GM10266 (cell line): ENCODE measurements around the gene SLC7A7.
"Not testable (repeated sequence)": the region's sequence is repeated elsewhere in the genome, so short reads cannot be mapped to it uniquely, and the experiment has no call there.

Experiments
- DNase-seq: peaks from one replicate; pipeline ENCODE4 v3.0.0; 2012; ENCODE audit errors: extremely low spot score
- CTCF ChIP-seq: IDR thresholded peaks from 2 replicates; pipeline ENCODE4 v1.5.1; 2012; ENCODE audit warnings: mild to moderate bottlenecking, low read depth; ENCODE audit not compliant: control insufficient read depth, insufficient read depth; ENCODE audit errors: missing control alignments

SLC7A7 gene

DNA sequence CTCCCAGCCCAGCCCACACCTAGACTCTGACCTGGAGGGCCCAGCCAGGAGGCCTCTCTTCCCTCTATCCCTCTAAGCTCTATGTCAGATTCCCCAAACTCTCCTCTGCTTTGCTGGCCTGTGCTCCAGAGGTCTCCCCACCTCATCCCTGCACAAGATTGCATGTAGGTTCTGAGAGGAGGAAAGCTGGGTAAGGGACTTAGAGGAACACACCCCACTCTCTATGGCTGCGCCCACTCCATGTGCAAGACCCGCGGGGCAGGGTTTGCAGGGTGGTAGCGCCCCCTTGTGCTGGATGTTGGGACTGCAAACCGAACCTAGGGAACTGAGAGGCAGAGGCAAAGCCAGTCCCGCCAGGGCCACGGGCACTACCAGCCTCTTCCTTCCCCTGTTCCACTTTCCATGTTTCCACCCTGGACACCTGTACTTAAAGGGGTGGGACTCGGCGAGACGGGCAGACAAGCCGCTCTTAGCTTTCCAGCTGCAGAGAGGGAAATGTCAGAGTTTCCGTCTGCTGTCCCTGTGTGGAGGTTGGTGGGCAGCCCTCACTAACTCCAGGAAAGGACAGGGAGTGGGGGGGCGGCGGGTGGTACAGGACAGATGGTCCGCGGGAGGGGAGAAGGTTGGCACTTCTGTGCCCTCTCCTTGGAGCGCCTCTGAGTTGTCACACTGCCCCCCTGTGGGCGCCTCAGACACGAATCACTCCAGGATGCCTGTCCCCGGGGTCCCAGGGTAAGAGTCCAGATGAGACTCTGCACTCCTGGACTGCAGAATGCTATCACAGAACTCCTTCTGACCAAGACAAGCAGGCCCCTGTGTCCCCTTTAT is 37.9 kb upstream of the SLC7A7 start:
- peak; percentile 95 for TF ChIP-seq CTCF
- DNase-seq, result peak; percentile 84

GRCh38 chr14:22852599-22852939 is 37.3 kb upstream of the SLC7A7 start:
- TF ChIP-seq CTCF, result no peak

DNA sequence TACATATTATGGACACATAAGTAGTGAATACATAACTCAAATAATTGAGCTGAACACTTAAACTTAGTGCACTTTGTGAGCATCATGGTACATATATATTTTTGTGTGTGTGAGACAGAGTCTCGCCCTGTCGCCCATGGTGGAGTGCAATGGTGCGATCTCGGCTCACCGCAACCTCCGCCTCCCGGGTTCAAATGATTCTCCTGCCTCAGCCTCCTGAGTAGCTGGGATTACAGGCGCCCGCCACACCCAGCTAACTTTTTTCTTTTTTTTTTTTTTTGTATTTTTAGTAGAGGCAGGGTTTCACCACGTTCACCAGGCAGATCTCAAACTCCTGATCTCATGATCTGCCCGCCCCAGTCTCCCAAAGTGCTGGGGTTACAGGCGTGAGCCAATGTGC is 36.9 kb upstream of the SLC7A7 start:
- not testable (repeated sequence) for DNase-seq

More at GRCh38 chr14:22852599-22852939, 37.3 kb upstream of the SLC7A7 start:
- no peak for DNase-seq

GRCh38 chr14:22850944-22851764 is 35.9 kb upstream of the SLC7A7 start:
- no peak for TF ChIP-seq CTCF
- no peak for DNase-seq

DNA sequence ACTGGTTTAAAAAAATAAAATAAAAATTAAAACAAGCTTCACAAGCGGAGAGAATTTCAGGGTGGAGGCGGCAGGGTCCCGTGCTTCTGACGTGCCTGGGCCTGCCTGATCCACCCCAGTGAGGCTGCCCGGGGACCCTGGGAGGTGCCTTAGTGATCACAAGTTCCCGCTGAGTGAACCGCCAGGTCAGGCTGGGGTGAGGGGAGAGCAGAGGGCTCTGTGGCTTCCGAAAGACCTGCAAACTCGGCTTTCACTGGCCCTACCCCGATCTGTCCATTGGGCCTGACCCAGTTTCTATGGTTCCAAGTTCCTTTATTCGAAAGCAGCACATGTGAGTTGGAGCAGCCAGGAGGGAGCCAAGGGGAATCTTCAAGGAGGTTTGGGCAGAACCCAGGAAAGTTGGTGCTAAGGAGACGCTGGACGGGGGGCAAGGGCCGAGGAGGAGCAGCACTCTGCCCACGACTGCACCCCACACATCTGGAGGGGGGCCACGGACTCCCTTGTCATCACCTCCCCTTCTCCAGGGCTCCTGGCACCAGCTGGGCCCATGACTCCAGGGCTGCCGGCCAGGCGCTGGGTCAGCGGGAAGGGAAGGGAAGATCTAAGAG is 34.1 kb upstream of the SLC7A7 start:
- TF ChIP-seq CTCF, result no peak
- DNase-seq, result no peak

DNA sequence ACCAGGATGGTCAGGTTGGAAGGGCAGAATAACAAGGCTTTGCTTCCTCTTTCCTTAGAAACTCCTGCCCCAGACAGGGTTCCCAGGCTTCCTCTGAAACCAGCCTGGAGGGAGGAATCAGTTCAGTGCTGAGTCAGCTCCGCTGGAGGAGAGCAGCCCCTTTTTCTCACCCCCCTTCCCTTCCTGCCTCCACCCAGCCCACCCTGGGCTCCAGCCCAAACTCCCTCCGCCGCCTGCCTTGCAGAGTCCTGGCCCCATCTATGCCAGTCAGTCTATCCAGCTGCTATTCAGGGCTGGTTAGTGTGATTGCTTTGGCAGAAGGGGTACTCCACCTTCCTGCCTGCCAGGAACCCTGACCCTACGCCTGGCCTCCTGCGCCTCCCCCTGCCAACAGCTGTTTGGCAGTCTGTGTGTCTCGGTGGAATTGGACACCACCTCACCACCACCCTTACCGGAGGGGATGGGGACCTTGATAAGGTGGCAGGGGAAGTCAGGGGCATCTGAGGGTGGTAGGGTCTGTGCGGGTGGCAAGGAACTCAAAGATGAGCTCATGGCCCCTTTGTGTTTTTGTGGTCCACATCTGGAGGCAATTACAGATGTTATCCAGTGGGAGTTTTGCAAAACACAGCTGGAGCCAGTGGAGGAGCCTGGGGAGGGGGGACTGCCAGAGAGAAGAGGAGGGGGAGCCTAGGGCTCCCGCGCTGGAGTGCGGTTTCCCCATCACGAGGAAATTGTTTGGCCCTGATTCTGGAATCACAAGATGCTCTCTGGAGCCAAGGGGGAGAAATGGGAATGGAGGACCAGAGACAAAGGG is 33.3 kb upstream of the SLC7A7 start:
- no peak for TF ChIP-seq CTCF
- DNase-seq, result peak; percentile 35
